GM19467 (cell line): ENCODE measurements around the gene QSOX1.

ENCODE experiments used
- ATAC-seq: cut with Tn5 transposase; IDR thresholded peaks from one replicate; pipeline ENCODE4 v1.9.1; 2021; ENCODE audit warnings: mild to moderate bottlenecking, moderate library complexity; ENCODE audit not compliant: unreplicated experiment

The QSOX1 gene

GRCh38 chr1:180167721-180168467, 13.2 kb downstream of the QSOX1 start:
- ATAC-seq: no peak

GRCh38 chr1:180168786-180169639, 14.3 kb downstream of the QSOX1 start:
- ATAC-seq: peak; percentile 70

GRCh38 chr1:180169640-180170195, 15.0 kb downstream of the QSOX1 start:
- no peak for ATAC-seq

- ATAC-seq: no peak
Observed at GRCh38 chr1:180170546-180171151, 16.0 kb downstream of the QSOX1 start.

- no peak for ATAC-seq
Observed at GRCh38 chr1:180171691-180172090, 17.0 kb downstream of the QSOX1 start.

GRCh38 chr1:180173451-180173850, 18.8 kb downstream of the QSOX1 start:
- ATAC-seq: no peak

- ATAC-seq: no peak
Observed at GRCh38 chr1:180173952-180174351, 19.3 kb downstream of the QSOX1 start.

GRCh38 chr1:180175291-180175690, 20.6 kb downstream of the QSOX1 start:
- ATAC-seq: no peak

GRCh38 chr1:180175806-180176205, 21.1 kb downstream of the QSOX1 start:
- no peak for ATAC-seq

- ATAC-seq: no peak
Observed at GRCh38 chr1:180176965-180177364, 22.3 kb downstream of the QSOX1 start.

- no peak for ATAC-seq
Observed at GRCh38 chr1:180177931-180178330, 23.3 kb downstream of the QSOX1 start.

GRCh38 chr1:180178511-180179161, 24.0 kb downstream of the QSOX1 start:
- ATAC-seq: no peak

GRCh38 chr1:180179162-180179957, 24.7 kb downstream of the QSOX1 start:
- no peak for ATAC-seq

GRCh38 chr1:180181048-180181447, 26.4 kb downstream of the QSOX1 start:
- ATAC-seq: no peak

GRCh38 chr1:180181996-180182642, 27.4 kb downstream of the QSOX1 start:
- no peak for ATAC-seq

GRCh38 chr1:180182643-180183311, 28.1 kb downstream of the QSOX1 start:
- ATAC-seq: no peak

GRCh38 chr1:180183426-180183825, 28.8 kb downstream of the QSOX1 start:
- ATAC-seq: no peak

- no peak for ATAC-seq
Observed at GRCh38 chr1:180184041-180184440, 29.4 kb downstream of the QSOX1 start.

- ATAC-seq: no peak
Observed at GRCh38 chr1:180185281-180185680, 30.6 kb downstream of the QSOX1 start.
